ENCODE measurements around the gene C11orf91.
A peak's percentile ranks its signal among the peaks of the same experiment; 100 is the strongest.

The C11orf91 gene

DNA sequence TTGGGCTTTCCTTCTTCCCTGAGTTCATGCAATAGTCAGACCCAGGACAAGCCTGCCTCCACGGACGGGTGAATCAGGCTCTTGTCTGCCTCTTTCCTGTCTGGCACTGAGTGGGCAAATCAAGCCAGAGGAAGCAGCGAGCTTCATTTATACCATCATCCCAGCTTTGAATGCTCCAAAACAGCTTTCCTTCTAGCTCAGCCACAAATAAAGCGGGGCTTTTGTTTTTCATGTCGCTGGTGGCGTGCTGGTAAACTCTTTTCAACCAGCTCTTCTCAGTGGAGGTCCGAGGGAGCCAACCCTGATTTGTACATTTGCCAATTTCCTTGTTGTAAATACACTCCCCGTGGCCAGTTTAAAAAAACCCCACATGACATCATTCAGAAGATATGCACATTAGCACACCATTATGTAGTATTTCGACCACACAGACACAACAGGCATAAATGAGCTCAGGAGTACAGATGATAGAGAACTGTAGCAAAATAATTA, 8.6 kb downstream of the C11orf91 start:
- TF ChIP-seq, protein P1, sequence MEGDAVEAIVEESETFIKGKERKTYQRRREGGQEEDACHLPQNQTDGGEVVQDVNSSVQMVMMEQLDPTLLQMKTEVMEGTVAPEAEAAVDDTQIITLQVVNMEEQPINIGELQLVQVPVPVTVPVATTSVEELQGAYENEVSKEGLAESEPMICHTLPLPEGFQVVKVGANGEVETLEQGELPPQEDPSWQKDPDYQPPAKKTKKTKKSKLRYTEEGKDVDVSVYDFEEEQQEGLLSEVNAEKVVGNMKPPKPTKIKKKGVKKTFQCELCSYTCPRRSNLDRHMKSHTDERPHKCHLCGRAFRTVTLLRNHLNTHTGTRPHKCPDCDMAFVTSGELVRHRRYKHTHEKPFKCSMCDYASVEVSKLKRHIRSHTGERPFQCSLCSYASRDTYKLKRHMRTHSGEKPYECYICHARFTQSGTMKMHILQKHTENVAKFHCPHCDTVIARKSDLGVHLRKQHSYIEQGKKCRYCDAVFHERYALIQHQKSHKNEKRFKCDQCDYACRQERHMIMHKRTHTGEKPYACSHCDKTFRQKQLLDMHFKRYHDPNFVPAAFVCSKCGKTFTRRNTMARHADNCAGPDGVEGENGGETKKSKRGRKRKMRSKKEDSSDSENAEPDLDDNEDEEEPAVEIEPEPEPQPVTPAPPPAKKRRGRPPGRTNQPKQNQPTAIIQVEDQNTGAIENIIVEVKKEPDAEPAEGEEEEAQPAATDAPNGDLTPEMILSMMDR (conservative IDR thresholded peaks at IDR 0.05), result no peak
- no peak overlapping the region for H3K27ac ChIP-seq

GRCh38 chr11:33691066-33691864, 9.4 kb downstream of the C11orf91 start:
- no peak overlapping the region for H3K27ac ChIP-seq

GRCh38 chr11:33690290-33691065, 10.1 kb downstream of the C11orf91 start:
- TF ChIP-seq, protein P1 (conservative IDR thresholded peaks at IDR 0.05), result no peak
- no peak overlapping the region for H3K27ac ChIP-seq

More at GRCh38 chr11:33691066-33691864, 9.4 kb downstream of the C11orf91 start:
- TF ChIP-seq, protein P1 (conservative IDR thresholded peaks at IDR 0.05), result no peak

- no peak overlapping the region for H3K27ac ChIP-seq
- TF ChIP-seq, protein P1 (conservative IDR thresholded peaks at IDR 0.05), result no peak
These were observed 11.1 kb downstream of the C11orf91 start for GRCh38 chr11:33689501-33689900.

DNA sequence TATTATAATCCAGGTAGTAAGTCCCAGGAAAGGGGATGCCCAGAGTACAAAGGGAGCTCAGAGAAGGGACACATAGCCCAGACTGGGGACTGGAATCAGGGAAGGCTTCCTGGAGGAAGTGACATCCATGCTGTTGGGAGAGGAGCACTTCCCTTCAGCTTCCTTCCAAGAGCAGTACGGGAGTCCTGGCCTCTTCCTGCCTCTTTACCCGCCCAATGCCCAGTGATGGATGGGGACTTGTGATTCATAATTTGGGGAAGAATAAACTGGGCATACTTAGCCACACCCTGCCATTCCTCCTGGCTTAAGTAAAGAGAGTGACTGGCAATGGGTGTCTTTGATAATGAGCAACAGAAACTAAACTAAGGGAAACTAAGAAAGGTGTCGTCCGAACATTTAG, 11.5 kb downstream of the C11orf91 start:
- no peak overlapping the region for H3K27ac ChIP-seq
- TF ChIP-seq, protein P1 (conservative IDR thresholded peaks at IDR 0.05), result no peak

GRCh38 chr11:33687733-33688479, 12.7 kb downstream of the C11orf91 start:
- TF ChIP-seq, protein P1 (conservative IDR thresholded peaks at IDR 0.05), result peak; percentile 80
- no peak overlapping the region for H3K27ac ChIP-seq

DNA sequence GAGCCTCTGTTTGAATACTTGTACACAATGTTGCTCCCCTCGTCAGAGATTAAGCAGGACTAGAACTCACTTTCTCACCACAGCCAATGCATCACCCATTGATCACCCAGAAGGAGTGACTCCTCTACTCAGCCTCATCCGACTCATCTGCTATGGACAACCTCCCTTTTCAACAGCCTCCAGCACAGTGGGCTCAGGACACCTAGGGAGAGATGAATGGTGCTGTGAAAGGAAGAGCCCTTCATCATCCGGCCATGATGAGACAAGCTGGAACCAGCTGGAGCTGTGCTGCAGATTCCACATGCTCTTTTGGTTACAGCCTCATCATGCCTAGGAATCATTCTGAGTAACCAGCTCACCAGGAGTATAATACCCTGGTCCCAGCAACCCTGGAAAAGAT, 15.5 kb downstream of the C11orf91 start:
- H3K27ac ChIP-seq, result no peak overlapping the region
- TF ChIP-seq, protein P1 (conservative IDR thresholded peaks at IDR 0.05), result no peak
